HG02588 (cell line): Measurements from ENCODE around the gene GLB1L3.
"Not testable (repeated sequence)": the region's sequence is repeated elsewhere in the genome, so short reads cannot be mapped to it uniquely, and the experiment has no call there.

ENCODE experiments used
- ATAC-seq: cut with Tn5 transposase; IDR thresholded peaks from one replicate; pipeline ENCODE4 v1.9.1; 2021; ENCODE audit warnings: mild to moderate bottlenecking, moderate library complexity; ENCODE audit not compliant: unreplicated experiment

GLB1L3 gene

DNA sequence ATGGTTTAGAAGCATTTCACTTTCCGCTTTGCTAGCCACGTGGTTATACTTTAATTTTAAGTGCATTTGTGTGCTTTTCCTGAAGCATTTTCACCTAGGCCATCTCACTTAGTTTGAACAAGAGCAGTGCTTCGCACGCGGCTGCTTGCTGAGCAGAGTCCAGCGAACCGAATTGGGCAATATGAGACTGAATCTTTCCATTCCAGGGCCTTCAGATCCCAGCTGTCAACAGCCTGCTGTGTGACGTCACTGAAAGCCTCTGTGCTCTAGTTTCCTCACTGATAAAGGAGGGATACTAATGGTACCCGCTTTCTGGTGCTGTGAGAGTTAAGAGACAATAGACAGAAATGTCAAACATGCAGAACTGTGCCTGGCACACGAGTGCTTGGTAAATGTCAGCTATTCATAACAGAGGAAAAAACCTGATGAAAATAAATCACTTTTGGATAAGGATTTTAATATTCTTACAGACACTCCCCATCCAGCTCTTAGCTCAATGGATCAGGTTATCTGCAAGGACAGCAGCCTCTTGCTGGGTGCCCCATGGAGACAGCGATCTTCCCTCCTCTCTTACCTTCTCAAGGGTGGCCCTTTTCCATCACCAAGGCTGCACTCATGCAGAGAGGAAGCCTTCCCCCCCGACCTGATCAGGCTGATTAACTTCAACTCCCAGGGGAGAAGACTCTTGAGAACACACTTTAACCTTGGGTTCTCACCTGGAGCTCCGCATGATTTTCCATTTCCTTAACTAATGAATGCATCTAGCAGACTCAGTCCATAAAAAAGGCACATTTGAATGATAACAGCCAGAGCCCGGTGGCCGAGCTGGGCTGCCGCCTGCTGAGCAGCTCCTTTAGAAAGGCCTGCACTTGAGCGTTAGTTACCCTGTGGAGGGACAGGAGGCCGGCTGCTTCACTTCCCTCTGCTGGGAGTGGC is 3.5 kb upstream of the GLB1L3 start:
- no peak for ATAC-seq

DNA sequence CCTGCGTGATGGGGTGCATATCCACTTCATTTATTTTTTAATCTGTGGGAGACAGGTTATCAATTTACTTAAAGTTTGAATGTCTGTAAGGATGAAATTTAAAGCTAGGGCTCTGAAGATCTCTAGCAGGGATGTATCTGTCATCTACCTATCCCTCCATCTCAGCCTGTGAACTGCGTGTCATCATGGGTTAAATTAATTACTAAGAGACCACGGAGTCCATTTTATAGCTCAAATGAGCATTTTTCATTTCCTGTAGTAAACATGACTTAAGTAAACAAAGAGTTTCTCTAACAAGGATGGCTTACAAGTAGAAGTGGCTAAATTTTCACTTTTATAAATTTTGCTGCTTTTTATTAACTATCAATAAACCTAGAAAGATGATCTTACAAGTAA is 2.9 kb upstream of the GLB1L3 start:
- no peak for ATAC-seq

DNA sequence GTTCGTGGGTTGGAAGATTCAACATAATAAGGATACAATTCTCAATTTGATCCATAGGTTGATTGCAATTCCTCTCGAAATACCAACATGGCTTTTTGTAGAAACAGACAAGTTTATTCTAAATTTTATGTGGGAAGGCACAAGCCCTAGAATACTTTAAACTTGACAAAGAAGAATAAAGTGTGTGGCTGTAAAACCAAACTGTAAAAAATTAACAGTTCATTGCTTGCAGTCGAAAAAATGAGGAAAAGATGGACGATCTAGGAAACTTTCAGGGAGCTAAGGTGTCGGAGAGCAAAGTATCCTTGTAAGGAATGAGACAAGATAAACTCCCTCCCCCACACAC is 1.0 kb upstream of the GLB1L3 start:
- no peak for ATAC-seq

DNA sequence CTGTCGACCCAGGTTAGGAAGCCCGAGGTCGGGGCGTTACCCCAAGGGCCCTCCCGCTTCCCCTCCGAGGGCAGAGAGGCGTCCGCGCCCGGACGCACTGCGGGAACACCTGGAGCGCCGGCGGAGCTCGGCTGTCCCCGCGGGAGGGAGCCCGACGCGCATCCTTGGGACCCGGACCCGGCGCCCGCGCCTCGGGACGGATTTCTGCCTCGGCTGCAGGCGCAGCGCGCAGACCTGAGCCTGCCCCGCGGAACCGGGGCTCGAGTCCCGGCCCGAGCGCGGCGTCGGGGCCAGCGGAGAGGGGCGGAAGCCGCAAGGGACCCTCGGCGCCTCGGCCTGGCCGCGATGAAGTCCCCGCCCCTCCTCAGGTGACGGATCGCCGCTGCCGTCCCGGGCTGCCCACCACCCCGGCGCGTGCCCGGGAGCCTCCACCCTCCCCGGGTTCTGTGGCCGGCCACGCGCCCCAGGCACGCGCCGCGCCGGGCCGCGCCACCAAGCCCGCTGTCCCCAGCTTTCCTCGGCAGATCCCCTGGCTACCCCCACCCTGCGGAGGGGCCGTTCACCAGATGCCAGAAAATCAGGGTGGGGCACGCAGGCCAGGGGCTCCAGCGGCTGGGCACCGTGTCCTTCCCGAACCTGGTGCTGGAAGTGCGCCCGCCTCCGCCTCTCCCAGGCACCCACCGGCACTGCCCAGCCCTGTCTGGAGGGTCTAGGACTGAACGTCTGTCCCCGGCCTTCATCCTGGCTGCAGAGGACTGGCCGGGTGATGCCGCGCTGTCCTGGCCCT is 410 bp downstream of the GLB1L3 start:
- no peak for ATAC-seq

DNA sequence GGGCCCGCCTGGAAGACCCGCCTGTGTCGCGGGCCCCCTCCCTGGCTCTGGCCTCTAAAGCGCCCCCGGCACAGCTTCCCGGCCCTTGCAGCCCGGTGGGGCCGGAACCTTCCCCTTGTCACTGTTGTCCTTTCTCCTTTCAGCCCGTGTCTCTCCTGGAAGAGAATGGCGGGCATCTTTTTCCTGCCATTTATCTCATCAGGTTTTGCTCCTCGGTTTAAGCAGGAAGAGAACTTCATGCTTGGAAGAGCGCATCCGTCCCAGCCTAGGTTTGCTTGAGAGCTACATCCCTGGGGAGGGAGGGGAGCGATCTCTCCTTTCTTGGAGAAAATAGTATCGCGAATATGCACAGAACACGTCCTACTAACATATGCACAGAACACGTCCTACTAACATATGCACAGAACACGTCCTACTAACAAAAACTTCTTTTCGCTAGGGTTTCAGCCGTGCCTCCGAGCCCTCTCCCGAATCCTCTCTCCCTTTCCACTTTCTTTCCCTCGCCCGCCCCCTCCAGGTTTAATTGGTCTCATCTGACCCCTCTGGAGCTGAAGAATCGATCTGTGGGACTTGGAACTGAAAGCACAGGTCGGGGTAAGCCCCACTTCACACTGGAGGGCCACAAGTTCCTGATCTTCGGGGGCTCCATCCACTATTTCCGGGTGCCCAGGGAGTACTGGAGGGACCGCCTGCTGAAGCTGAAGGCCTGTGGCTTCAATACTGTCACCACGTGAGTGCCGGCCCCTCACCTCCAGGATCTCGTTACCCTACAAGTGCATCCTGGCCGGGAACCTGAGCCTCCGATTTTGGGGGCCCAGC is 1.2 kb downstream of the GLB1L3 start:
- ATAC-seq, result no peak

DNA sequence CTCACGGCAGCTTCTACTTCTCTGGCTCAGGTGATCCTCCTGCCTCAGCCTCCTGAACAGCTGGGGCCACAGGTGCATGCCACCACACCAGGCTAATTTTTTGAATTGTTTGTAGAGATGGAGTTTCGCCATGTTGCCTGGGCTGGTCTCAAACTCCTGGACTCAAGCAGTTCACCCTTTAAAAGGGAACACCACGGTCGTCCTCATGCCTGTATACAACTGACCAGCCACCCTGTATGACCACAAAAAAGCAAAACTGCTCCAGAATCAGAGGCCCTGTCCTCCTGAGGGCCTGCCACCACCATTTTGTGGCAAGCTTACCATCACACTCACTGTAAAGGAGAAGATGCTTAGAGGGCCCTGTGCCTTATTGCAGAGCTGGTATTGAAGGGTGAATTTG is 2.2 kb downstream of the GLB1L3 start:
- ATAC-seq, result no peak

DNA sequence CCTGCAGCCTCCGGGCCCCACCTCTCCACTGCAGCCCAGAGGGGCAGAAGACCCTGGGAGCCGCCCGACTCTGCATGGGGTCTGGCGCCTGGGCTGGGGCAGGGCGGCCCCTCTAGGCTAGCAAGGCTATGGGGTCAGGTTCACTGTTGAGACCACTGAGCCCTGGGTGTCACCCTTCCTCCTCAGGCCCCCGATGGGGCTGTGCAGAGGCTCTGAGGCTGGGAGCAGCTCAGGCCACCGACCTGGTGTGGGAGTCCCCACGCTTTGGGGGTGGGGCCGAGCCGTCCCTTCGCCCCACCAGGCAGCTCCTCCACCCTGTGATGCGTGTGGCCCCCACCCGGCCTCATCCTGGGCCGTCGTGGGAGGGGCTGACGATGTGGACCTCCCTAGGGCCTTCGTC is 5.5 kb downstream of the GLB1L3 start:
- ATAC-seq, result not testable (repeated sequence)

DNA sequence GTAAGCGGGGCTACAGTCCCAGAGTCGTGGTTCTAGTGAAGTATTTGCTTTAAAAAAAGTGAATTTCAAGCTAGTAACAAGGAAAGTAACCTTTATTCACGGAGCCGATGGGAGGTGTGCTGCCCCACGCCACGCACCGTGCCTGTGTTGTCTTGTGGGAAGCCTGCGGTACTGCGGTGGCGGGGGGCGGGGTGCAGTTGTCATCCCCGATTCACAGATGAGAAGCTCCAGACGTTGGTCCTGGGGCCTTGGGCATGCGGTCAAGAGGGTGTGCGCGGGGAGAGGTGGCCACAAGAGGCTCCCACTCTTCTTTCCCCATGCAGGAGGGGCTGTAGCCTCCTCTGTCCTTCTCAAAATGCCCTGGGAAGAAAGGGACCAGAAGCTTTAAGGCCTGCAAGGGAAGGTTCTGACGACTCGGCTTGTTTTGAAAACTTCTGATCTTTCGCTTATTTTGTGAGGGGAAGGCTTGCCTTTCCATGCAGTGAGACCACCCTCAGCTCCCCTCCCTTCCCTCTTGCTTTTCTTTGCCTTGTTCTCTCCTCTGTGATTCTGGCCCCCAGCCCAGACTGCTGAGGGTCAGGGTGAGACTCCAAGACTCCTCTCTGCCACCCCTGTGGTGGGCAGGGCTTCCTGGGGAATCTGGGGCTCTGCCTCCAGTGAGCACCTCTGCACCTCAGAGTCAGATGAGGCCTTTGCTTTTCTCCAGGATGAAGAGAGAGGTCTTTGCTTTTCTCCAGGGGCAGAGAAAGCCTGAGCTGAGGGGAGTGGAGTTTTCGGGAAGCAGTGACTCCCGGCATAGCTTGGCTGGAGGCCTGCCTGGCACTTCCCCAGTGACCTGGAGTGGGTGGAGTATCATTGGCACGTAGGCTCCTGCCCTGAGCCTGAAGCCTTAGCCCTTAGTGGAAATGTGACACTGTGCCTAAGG is 6.2 kb downstream of the GLB1L3 start:
- ATAC-seq, result no peak

DNA sequence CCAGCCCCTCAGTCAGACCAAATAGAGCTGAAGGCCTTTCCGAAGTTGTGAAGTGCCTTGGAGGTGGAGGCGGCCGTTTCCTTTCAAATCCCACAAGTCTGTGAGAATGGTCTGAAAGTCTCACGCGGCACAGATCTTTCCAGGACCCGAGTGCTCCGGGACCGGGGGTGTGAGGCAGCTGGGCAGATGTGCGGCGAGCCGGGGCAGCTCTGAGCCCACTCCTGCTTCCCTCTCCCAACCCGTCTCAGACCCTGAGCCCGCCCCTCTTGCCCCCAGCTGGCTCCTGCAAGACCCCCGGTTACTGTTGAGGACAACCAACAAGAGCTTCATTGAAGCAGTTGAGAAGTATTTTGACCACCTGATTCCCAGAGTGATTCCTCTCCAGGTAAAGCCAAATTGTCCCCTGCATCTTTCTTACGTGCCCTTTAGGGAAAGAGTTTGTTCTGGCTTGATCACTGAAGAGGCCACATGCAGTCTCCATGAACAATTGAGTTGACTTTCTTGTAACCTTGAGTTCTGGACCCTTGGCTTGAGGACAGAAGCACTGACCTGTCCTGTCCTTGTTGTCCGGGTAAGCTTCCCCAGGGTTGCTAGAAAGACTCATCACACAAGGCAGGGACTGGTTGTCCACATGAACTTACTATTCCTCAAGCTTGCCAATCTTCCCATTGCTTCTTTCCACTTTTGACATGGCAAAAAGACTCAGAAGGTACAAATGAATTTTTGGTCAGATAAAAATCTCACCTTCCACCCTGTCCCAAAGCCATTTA is 7.5 kb downstream of the GLB1L3 start:
- ATAC-seq, result no peak

DNA sequence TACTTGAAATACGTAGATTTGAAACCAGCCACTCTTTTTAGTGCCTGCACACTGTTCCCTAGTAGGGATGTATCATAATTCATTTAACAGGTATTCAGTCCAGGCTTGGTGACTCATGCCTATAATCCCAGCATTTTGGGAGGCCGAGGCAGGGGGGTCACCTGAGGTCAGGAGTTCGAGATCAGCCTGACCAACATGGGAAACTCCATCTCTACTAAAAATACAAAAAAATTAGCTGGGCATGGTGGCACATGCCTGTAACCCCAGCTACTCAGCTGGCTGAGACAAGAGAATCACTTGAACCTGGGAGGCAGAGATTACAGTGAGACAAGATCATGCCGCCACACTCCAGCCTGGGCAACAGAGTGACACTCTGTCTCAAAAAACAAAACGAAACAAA is 8.2 kb downstream of the GLB1L3 start:
- ATAC-seq, result not testable (repeated sequence)

DNA sequence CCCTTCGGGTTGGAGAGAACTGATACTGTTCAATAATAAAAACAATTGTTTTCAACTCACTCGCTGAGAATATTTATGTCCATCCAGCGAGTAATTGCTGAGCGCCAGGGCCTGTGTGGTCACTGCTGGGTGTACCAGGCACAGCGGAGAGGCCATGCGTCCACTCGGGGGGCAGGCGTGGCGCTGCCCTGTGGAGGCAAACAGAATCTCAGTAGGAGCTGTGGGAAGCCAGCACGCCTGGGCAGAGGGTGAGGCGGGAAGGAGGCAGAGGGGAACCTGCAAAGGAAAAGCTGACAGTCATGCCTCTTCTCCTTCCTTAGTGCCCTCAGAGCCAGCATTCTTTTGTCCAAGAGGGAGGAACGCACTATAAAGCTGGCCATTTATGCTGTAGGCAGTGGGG is 11.4 kb downstream of the GLB1L3 start:
- no peak for ATAC-seq

DNA sequence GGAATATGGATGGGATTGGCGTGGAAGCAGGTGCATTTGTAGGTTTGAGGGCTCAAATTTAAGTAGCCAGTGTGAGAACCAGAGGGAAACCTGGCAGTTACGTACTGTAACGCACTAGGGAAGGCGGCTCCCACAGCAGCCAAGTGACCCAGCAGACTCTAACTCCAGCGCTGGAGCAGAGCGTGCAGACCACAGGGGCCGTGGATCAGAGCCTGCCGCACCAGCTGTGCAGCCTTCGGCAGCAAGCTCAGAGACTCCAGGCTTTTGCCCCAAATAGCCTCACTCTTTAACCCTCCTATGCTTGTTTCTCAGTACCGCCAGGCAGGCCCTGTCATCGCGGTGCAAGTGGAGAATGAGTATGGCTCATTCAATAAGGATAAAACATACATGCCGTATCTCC is 12.3 kb downstream of the GLB1L3 start:
- ATAC-seq, result no peak

DNA sequence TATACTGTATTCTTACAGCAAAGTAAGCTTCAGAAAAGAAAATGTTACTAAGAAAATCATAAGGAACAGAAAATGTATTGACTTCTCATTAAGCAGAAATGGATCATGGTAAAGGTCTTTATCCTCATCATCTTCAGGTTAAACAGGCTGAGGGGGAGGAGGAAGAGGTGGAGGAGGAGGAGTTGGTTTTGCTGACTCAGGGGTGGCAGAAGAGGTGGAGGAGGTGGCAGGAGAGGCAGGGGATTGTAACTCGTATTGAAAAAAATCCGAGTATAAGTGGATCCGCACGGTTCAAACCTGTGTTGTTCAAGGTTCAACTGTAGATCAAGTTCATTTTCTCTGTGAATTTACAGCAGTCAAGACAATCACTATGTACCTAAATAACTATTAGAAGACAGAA is 13.0 kb downstream of the GLB1L3 start:
- no peak for ATAC-seq

DNA sequence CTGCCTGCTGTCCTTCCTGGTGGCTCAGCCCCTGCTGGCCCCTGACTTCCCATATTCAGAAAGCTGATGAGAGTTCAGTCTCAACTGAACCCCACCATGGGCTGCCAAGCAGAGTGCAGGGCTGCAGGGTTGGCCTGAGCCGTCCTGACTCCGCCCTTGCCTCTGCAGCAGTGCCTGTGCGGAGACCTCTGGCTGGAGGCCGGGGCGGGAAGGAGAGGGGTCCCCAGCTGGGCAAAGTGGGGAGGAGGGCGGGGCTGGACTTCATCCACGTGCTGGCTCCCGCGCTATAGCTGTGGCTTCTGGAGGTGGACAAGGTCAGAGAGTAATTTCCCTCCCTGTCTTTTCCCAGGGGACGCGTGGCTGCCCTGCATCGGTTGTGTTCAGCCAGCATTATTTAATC is 13.6 kb downstream of the GLB1L3 start:
- ATAC-seq, result no peak

DNA sequence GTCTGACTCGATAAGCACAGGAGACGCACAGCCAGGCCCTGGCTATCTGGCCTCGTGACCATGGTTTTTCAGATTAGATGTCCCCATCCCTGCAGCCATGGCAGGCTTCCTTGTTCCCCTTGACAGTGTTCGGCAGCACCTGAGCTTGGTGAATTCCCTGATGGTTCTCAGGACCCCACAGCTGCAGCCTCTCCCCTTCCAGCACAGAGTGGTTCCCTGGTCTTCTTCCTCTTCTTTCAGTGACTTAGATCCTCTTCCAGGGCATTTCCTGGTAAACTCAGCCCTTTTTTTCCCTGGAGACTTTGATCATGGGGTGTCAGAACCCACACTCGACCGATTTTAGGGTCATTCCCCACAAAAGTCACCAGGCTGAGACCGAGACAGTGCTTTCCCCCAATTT is 14.5 kb downstream of the GLB1L3 start:
- no peak for ATAC-seq

DNA sequence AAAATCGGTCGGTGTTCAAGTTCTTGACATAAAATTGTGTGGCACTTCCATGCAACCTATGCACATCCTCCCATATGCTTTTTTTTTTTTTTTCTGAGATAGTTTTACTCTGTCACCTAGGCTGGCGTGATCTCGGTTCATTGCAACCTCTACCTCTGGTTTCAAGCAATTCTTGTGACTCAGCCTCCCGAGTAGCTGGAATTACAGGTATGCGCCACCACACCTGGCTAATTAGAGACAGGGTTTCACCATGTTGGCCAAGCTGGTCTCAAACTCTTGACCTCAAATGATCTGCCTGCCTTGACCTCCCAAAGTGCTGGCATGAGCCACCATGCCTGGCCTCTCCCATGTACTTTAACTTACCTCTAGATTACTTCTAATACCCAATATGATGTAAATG is 15.0 kb downstream of the GLB1L3 start:
- ATAC-seq, result no peak

DNA sequence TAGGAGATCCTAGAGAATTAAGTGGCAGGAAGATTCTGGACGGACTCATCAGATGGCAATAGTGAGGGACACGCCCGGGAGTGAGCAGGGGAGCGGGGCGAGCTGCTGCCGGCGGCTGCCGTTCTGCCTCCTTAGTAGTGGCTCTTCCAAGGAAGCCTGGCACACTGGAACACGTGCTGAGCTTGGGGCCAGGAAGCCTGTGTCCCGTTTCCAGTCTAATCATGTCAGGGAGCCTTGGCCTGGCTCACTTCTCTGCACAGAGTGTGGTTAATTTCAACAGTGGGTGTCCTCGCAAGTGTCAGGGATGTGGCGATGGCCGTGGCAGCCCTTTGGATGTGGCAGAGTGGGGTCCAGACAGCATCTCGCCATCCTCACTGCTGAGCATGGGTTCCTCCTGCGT is 16.5 kb downstream of the GLB1L3 start:
- no peak for ATAC-seq

DNA sequence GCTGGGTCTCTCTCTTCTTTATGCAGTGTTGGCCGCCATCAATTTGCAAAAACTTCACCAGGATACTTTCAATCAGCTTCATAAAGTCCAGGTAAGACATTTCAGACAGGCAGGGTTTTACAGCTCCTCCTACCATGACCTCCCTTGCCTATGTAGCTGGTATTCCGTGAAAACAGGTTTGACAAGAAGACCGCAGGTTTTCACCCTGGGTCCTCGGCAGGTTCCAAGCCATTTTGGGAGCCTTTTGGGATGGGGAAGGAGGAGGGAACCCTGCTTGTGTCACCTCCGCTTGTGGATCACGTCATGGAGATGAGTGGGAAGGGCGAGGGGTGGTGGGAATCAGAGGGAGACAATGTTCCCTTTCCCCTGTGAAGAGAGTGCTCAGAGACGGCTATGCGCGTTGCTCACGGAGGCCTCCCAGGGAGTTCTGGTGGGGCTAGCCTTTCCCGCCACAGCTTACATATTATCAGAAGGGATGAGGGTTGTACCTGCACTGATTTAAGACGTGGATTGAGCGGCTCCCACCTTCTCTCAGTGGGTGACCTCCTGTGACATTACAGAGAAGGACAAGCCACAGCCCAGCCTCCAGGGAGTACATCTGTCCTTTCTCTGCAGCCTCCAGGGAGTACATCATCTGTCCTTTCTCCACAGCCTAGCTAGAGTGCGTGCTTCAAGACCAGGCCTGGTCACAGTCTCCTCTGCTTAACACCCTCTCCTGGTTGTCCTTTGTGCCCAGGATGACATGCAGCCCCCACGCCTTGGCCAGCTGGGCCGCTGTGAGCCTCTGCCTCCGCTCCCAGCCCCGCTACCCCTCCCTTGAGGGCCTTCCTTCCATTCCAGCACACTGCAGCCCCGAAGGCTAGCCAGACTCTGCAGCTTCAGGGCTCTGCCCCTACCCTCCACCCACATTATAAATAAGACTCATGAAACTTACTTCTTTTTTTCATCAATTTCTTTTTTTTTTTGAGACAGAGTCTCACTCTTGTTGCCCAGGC is 17.2 kb downstream of the GLB1L3 start:
- no peak for ATAC-seq
